Vagina (tissue), 2 donors: ENCODE results near the gene TANGO2.

ENCODE experiments used
- POLR2A ChIP-seq, 2 donors: fragments of 450-650 bp; IDR thresholded peaks; one replicate each; pipeline ENCODE4 v1.6.1; 2017; ENCODE audit warnings: antibody characterized with exemption in 2 of 2, mild to moderate bottlenecking in 2 of 2, moderate library complexity in 2 of 2
- TF ChIP-seq, protein P1 (sequence below), 3 experiments: fragments of 450-650 bp in 2 of 3; fragments of 200-600 bp in 1 of 3; sonication (generic) in 1 of 3; IDR thresholded peaks; one replicate each; pipeline ENCODE4 v1.5.1; 2017 to 2019; ENCODE audit warnings: antibody characterized with exemption in 3 of 3, mild to moderate bottlenecking in 2 of 3, moderate library complexity in 2 of 3

DNA sequence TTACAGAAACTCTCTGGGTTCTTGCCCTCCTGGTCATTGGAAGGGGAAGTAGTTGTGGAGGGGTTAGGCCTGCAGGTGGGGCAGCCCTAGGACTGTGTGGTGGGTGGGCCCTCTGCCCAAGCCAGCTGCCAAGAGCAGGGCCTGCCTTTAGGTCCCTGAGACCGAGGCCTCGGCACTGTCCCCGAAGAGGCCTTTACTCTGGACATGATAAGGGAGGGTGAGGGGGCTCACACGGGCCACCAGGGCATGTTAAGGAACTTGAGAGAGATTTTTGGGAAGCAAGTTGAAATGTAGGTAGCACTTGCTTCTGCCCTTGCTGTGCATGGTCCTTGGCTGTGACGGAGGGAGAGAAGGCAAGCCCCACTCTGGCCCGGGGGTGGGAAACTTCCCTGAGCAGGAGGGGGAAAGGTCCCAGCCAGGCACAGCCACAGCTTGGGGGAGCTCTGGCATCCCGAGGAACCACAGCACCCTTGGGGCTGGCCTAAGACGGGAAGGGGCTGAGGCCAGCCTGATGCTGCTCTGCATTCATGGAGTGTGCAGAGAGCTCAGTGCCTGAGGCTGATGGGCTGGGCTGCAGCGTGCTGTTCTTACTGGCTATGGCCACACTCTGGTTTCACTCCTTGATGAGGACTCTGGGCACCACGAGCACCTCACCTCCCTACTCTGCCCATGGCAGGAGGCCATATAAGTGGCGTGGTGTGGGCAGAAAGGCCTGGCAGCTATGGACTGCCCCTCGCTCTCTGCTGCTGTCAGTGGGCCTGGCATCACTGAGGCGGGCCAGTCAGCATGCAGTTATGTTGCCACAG is 87.2 kb downstream of the TANGO2 start:
- TF ChIP-seq, protein P1, sequence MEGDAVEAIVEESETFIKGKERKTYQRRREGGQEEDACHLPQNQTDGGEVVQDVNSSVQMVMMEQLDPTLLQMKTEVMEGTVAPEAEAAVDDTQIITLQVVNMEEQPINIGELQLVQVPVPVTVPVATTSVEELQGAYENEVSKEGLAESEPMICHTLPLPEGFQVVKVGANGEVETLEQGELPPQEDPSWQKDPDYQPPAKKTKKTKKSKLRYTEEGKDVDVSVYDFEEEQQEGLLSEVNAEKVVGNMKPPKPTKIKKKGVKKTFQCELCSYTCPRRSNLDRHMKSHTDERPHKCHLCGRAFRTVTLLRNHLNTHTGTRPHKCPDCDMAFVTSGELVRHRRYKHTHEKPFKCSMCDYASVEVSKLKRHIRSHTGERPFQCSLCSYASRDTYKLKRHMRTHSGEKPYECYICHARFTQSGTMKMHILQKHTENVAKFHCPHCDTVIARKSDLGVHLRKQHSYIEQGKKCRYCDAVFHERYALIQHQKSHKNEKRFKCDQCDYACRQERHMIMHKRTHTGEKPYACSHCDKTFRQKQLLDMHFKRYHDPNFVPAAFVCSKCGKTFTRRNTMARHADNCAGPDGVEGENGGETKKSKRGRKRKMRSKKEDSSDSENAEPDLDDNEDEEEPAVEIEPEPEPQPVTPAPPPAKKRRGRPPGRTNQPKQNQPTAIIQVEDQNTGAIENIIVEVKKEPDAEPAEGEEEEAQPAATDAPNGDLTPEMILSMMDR (IDR thresholded peaks at IDR 0.05): no peak
- TF ChIP-seq POLR2A (IDR thresholded peaks at IDR 0.05): no peak
